Aorta (tissue), 5 donors: ENCODE measurements around the gene MAEL. TPM values are rescaled to one million over a fixed set of nuclear protein-coding genes. Genes with fewer than 3 reads are reported as not detected.
A peak's percentile ranks its signal among the peaks of the same experiment; 100 is the strongest.
"Not testable (repeated sequence)": the region's sequence is repeated elsewhere in the genome, so short reads cannot be mapped to it uniquely, and the experiment has no call there.

Source experiments
- ATAC-seq: fragments of 200-7000 bp; cut with Tn5 transposase; one replicate; pipeline ENCODE4 v1.9.1; 2022; ENCODE audit warnings: moderate library complexity; ENCODE audit not compliant: low FRiP score
- DNase-seq, 2 donors: peaks; one replicate each; pipeline ENCODE4 v3.0.0-alpha.2; 2020
- H3K27ac ChIP-seq, 2 donors: one replicate each; pipeline ENCODE4 v1.5.1; 2013; ENCODE audit warnings: low read length in 2 of 2, mild to moderate bottlenecking in 2 of 2, moderate library complexity in 2 of 2, control low read depth in 1 of 2, inconsistent platforms in 1 of 2, low read depth in 1 of 2
- H3K27me3 ChIP-seq, 2 donors: one replicate each; pipeline ENCODE4 v1.6.1; 2013; ENCODE audit warnings: control low read depth in 1 of 2, low read length in 1 of 2, mild to moderate bottlenecking in 1 of 2, moderate library complexity in 1 of 2; ENCODE audit not compliant: insufficient read depth in 2 of 2, control insufficient read depth in 1 of 2
- H3K36me3 ChIP-seq, 2 donors: one replicate each; pipeline ENCODE4 v1.6.1; 2013; ENCODE audit warnings: control low read depth in 1 of 2, low read length in 1 of 2, mild to moderate bottlenecking in 1 of 2; ENCODE audit not compliant: insufficient read depth in 2 of 2, control insufficient read depth in 1 of 2
- H3K4me1 ChIP-seq, 2 donors: one replicate each; pipeline ENCODE4 v1.6.1; 2013; ENCODE audit warnings: low read length in 2 of 2, control low read depth in 1 of 2, mild to moderate bottlenecking in 1 of 2, moderate library complexity in 1 of 2; ENCODE audit not compliant: insufficient read depth in 2 of 2, control insufficient read depth in 1 of 2
- H3K4me3 ChIP-seq, 2 donors: one replicate each; pipeline ENCODE4 v1.5.1; 2013; ENCODE audit warnings: low read length in 2 of 2, control low read depth in 1 of 2, mild to moderate bottlenecking in 1 of 2
- H3K9me3 ChIP-seq: one replicate; pipeline ENCODE4 v1.6.1; 2013; ENCODE audit warnings: mild to moderate bottlenecking, low read length; ENCODE audit not compliant: control insufficient read depth
- WGBS, 2 donors: extraction: QIAGEN DNeasy Blood & Tissue Kit; methylation state at CpG; one replicate each; pipeline ENCODE4 v1.1.7; 2013; 5-methylcytosine and 5-hydroxymethylcytosine counted together
- intact Hi-C, 2 donors: fragments of 100-400 bp; cut with DNase I; formaldehyde crosslinking; loops; one replicate each; pipeline versions ENCODE4 v1.14.2 to v1.15.0; 2022
- polyA plus RNA-seq, 2 donors: library from polyadenylated mRNA; stranded (reverse); fragments of 200-250 nt; gene quantifications; one replicate each; pipeline ENCODE4 v1.2.3, GENCODE V29; 2013
- total RNA-seq, 2 donors: library from RNA; stranded (reverse); fragmentation: NEBNext Ultra II Directional; extraction: Animal tissue kit (Norgen Biotek cat#: 25700); gene quantifications; one replicate each; pipeline ENCODE4 v1.2.1, GENCODE V29; 2021
- donor health status: healthy with polysubstance abuse.
- donor health status: Bipolar disorder and iron deficiency.
- donor health status: DM: no; HTN: no; CAD: no.
- donor health status: DM: no; HTN: no; CAD: no.
- donor health status: DM: yes; HTN: yes; CAD: no.

Gene MAEL
- total and polyA plus RNA-seq, 4 donors: 0.28 TPM; not detected in 3

GRCh38 chr1:167022384-167022783 lies 33.3 kb downstream of the MAEL start:
- intact Hi-C loops: no loop called here
- ATAC-seq: no peak
- no peaks in the 10 kb centered on the region for H3K4me1 ChIP-seq
- no peak for DNase-seq
- no peak overlapping the region for H3K4me3 ChIP-seq
- H3K27ac ChIP-seq: no peak overlapping the region
- peaks cover 0 to 2% of the 10 kb centered on the region in 2 donors for H3K27me3 ChIP-seq
- WGBS, 2 donors: 77 to 84% methylated on average over 1 of the region's 1 CpG
- H3K36me3 ChIP-seq: no peaks in the 10 kb centered on the region
- no peaks in the 10 kb centered on the region for H3K9me3 ChIP-seq

DNA sequence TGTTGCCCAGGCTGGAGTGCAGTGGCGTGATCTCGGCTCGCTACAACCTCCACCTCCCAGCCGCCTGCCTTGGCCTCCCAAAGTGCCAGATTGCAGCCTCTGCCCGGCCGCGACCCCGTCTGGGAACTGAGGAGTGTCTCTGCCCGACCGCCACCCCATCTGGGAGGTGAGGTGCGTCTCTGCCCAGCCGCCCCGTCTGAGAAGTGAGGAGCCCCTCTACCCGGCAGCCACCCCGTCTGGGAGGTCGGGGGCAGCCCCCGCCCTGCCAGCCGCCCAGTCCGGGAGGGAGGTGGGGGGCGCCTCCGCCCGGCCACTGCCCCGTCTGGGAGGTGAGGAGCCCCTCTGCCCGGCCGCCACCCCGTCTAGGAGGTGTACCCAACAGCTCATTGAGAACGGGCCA lies 40.5 kb downstream of the MAEL start:
- ATAC-seq, H3K27ac ChIP-seq, DNase-seq, H3K27me3 ChIP-seq, intact Hi-C loops, H3K4me1 ChIP-seq, H3K9me3 ChIP-seq, H3K36me3 ChIP-seq, H3K4me3 ChIP-seq: not testable (repeated sequence)
- 90 to 93% methylated on average over 27 of the region's 27 CpGs for WGBS, 2 donors

GRCh38 chr1:167033646-167034045 lies 44.6 kb downstream of the MAEL start:
- ATAC-seq (no peak), DNase-seq (no peak)
- Histone ChIP-seq H3K36me3 (no peaks in the 10 kb centered on the region), H3K27ac (no peak overlapping the region), H3K9me3 (no peaks in the 10 kb centered on the region), H3K4me3 (no peak overlapping the region), H3K4me1 (no peaks in the 10 kb centered on the region), H3K27me3 (peaks cover 0 to under 1% of the 10 kb centered on the region in 2 donors)
- intact Hi-C loops: no loop called here
- WGBS, 2 donors: 42 to 49% methylated on average over 2 of the region's 2 CpGs

- H3K27ac ChIP-seq: no peak overlapping the region
- peak overlapping the region in 1 of 2 donors; percentile 29 for H3K4me3 ChIP-seq
- H3K27me3 ChIP-seq: no peaks in the 10 kb centered on the region
- ATAC-seq: peak; percentile 71
- intact Hi-C loops: loop anchor here in 1 of 2 donors (5.0 kb wide), 1 partner anchor 137 kb away; no protein-coding TSS in a partner anchor
- no peaks in the 10 kb centered on the region for H3K36me3 ChIP-seq
- H3K9me3 ChIP-seq: no peaks in the 10 kb centered on the region
- WGBS, 2 donors: 12 to 17% methylated on average over 21 of the region's 21 CpGs
- peak; percentile 71 to 86 for DNase-seq
- H3K4me1 ChIP-seq: no peaks in the 10 kb centered on the region
Observed at GRCh38 chr1:167043752-167044488, 54.8 kb downstream of the MAEL start.

DNA sequence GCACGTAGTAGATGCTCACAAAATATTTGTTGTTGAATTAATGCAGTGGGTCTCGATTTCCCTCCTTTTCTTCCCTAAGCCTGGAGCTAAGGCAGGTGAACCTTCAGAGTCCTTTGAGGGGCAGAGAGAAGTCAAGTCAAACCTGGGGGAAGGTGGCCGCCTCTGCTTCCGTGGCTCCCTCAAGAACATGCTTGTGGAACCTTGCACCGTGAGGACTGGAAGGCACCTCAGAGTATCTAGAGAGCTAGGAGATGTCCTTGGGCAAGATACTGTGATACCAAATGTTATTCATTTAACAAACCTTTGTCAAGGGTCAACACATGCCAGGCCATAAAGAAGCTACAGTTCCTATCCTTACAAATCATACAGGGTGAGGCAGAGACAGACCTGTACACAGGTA lies 62.8 kb downstream of the MAEL start:
- ATAC-seq: no peak
- 93 to 97% methylated on average over 5 of the region's 5 CpGs for WGBS, 2 donors
- Histone ChIP-seq H3K4me3 (no peak overlapping the region), H3K36me3 (no peaks in the 10 kb centered on the region), H3K27me3 (no peaks in the 10 kb centered on the region), H3K27ac (no peak overlapping the region), H3K9me3 (no peaks in the 10 kb centered on the region), H3K4me1 (no peaks in the 10 kb centered on the region)
- no peak for DNase-seq
- intact Hi-C loops: loop anchor here in 1 of 2 donors (10.0 kb wide), 1 partner anchor 77 kb away; the partner anchor contains the start of gene ILDR2

DNA sequence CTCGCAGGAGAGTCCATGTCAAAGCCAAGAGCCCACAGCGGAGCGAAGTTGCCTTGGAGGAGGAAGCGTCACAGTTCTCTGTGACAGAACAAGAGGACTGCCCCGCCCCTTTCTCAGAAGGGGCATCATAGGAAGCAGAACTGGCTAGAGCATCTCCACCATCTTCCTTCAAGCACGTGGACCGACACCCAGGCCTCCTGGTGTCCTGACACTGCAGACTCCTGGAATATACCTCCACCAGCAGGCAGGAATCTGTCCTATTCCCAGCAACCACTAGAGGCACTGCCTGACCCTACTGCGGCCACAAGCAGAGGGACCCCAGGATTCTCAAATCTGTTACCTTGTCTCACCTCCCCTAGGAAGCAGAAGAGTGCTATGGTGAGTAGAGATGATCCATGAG lies 63.3 kb downstream of the MAEL start:
- ATAC-seq: no peak

DNA sequence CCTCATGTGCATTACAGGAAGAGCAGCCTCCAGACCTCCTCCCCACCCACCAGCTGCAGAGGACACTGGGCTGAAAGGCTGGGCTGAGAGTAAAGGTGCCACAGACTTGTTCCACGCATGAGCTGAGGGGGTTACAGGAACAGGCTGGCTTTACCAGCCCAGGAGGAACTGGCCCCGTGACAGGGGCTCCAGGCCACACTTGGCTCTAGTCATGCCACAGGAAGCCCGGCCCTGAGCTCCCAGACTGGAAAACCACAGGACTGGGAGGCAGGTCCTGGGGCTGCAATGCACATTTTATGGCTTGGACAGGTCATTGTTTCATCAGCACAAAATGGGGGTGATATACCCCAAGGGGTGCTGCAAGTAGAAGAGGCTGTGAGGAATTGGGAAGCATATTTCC lies 65.5 kb downstream of the MAEL start:
- ATAC-seq (no peak), DNase-seq (no peak)
- intact Hi-C loops: loop anchor here in 1 of 2 donors (10.0 kb wide), 1 partner anchor 80 kb away; the partner anchor contains the start of gene ILDR2
- H3K36me3 ChIP-seq: no peaks in the 10 kb centered on the region
- 40 to 41% methylated on average over 3 of the region's 3 CpGs for WGBS, 2 donors
- no peaks in the 10 kb centered on the region for H3K4me1 ChIP-seq
- H3K27me3 ChIP-seq: no peaks in the 10 kb centered on the region
- no peaks in the 10 kb centered on the region for H3K9me3 ChIP-seq
- no peak overlapping the region for H3K4me3 ChIP-seq
- no peak overlapping the region for H3K27ac ChIP-seq

More for the DNA sequence above, 63.3 kb downstream of the MAEL start:
- Histone ChIP-seq H3K27me3 (no peaks in the 10 kb centered on the region), H3K27ac (no peak overlapping the region), H3K4me1 (no peaks in the 10 kb centered on the region), H3K4me3 (no peak overlapping the region), H3K9me3 (no peaks in the 10 kb centered on the region), H3K36me3 (no peaks in the 10 kb centered on the region)
- no peak for DNase-seq
- intact Hi-C loops: loop anchor here in 1 of 2 donors (10.0 kb wide), 1 partner anchor 78 kb away; the partner anchor contains the start of gene ILDR2
- 77 to 80% methylated on average over 8 of the region's 8 CpGs for WGBS, 2 donors

DNA sequence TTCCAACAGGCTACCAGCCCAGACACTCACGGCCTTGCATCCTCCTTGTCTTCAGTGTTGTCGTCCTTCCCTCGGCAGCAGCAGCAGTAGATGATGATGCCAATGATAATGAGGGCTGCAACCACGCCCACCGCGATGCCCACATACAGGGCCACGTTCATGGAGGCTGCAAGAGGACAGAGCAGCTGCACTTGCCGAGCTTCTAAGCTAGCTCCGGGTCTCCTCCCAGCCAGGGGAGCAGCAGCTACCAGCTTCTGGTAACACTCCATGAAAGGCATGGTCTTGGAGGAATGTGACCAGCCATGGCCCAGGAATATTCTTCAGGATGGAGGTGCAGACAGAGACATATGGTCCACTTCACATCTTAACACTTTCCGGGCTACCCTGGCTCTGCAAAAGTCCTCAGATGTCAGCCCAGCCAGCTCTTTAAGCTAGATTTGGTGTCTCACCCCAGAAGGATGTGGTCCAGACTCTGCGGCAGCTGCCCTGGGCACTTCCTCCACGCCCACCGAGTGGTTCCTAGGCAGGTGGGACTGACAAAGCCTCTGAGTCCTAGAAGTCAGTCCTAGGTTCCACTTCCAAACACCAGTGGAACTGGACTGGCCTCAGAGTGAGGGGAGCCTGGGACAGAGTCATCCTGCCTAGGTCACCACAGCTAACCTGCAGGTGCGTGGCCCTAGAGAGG lies 66.0 kb downstream of the MAEL start:
- Histone ChIP-seq H3K27ac (no peak overlapping the region), H3K27me3 (no peaks in the 10 kb centered on the region), H3K9me3 (no peaks in the 10 kb centered on the region), H3K36me3 (no peaks in the 10 kb centered on the region), H3K4me1 (no peaks in the 10 kb centered on the region), H3K4me3 (no peak overlapping the region)
- WGBS, 2 donors: 81 to 85% methylated on average over 14 of the region's 14 CpGs
- DNase-seq: no peak
- intact Hi-C loops: loop anchor here (5.0 to 10.0 kb wide), 4 partner anchors 80 to 168 kb away; partner anchors contain the start of gene ILDR2 (in 1 of the 2)
- ATAC-seq: no peak
